ENCODE measurements around the gene CDCA8. TPM values are rescaled to one million over a fixed set of nuclear protein-coding genes. Genes with fewer than 3 reads are reported as not detected.
A peak's percentile ranks its signal among the peaks of the same experiment; 100 is the strongest.

CDCA8 gene
- total RNA-seq, 1 experiment from 2014 or later: 34.5 TPM

- H3K27ac Mint-ChIP-seq (ENCODE audit: unreplicated experiment): no peak overlapping the region
- TF ChIP-seq CTCF (IDR thresholded peaks at IDR 0.05; ENCODE audit: unreplicated experiment): no peak
- H3K27me3 Mint-ChIP-seq (ENCODE audit: unreplicated experiment): no peaks in the 10 kb centered on the region
- no TSS peak for BruUV-seq (replicated peaks)
- no peak for DNase-seq
- peaks cover 66% of the 10 kb centered on the region for H3K36me3 Mint-ChIP-seq (ENCODE audit: insufficient read depth, unreplicated experiment)
- peak overlapping the region; percentile 95 for H3K4me3 Mint-ChIP-seq (ENCODE audit: low read depth, unreplicated experiment)
- H3K4me1 Mint-ChIP-seq (ENCODE audit: low read depth, unreplicated experiment): peaks cover 26% of the 10 kb centered on the region
- CTCF ChIA-PET: no interaction called here
- no peaks in the 10 kb centered on the region for H3K9me3 Mint-ChIP-seq (ENCODE audit: low read depth, unreplicated experiment)
- intact Hi-C loops (cut with micrococcal nuclease; ENCODE audit: unreplicated experiment): no loop called here
Observed at GRCh38 chr1:37688926-37689325, 3.4 kb upstream of the CDCA8 start.

- DNase-seq: peak; percentile 60
Observed at GRCh38 chr1:37691497-37692077, 729 bp upstream of the CDCA8 start.

GRCh38 chr1:37692834-37693175 is 489 bp downstream of the CDCA8 start:
- Mint-ChIP-seq H3K27me3 (ENCODE audit: unreplicated experiment) (no peaks in the 10 kb centered on the region), H3K36me3 (ENCODE audit: insufficient read depth, unreplicated experiment) (peaks cover 51% of the 10 kb centered on the region)

More at GRCh38 chr1:37691497-37692077, 729 bp upstream of the CDCA8 start:
- intact Hi-C loops (cut with micrococcal nuclease; ENCODE audit: unreplicated experiment): loop anchor here (5.0 to 10.0 kb wide), 2 partner anchors 66 to 113 kb away; partner anchors contain the start of genes C1orf122 and YRDC
- peak overlapping the region; percentile 95 for H3K4me3 Mint-ChIP-seq (ENCODE audit: low read depth, unreplicated experiment)
- H3K4me1 Mint-ChIP-seq (ENCODE audit: low read depth, unreplicated experiment): peaks cover 26% of the 10 kb centered on the region
- CTCF ChIA-PET: interaction anchor here (0.5 to 1.7 kb wide), 8 partner anchors 42 to 1270 kb away, joined by 3 to 15 read pairs (median 4); partner anchors contain the start of genes EPHA10, GNL2 and MTF1
- no peak for TF ChIP-seq CTCF (IDR thresholded peaks at IDR 0.05; ENCODE audit: unreplicated experiment)
- H3K36me3 Mint-ChIP-seq (ENCODE audit: insufficient read depth, unreplicated experiment): peaks cover 56% of the 10 kb centered on the region
- H3K9me3 Mint-ChIP-seq (ENCODE audit: low read depth, unreplicated experiment): no peaks in the 10 kb centered on the region
- peak overlapping the region; percentile 77 for H3K27ac Mint-ChIP-seq (ENCODE audit: unreplicated experiment)
- BruUV-seq (replicated peaks): no TSS peak
- H3K27me3 Mint-ChIP-seq (ENCODE audit: unreplicated experiment): no peaks in the 10 kb centered on the region

GRCh38 chr1:37697090-37697489 is 4.8 kb downstream of the CDCA8 start:
- intact Hi-C loops (cut with micrococcal nuclease; ENCODE audit: unreplicated experiment): loop anchor here (10.0 kb wide), 1 partner anchor 108 kb away; the partner anchor contains the start of genes C1orf122 and YRDC
- Mint-ChIP-seq H3K27me3 (ENCODE audit: unreplicated experiment) (no peaks in the 10 kb centered on the region), H3K27ac (ENCODE audit: unreplicated experiment) (no peak overlapping the region), H3K36me3 (ENCODE audit: insufficient read depth, unreplicated experiment) (peaks cover 39% of the 10 kb centered on the region), H3K4me3 (ENCODE audit: low read depth, unreplicated experiment) (no peak overlapping the region), H3K4me1 (ENCODE audit: low read depth, unreplicated experiment) (no peaks in the 10 kb centered on the region), H3K9me3 (ENCODE audit: low read depth, unreplicated experiment) (no peaks in the 10 kb centered on the region)
- no TSS peak for BruUV-seq (replicated peaks)
- CTCF ChIA-PET: no interaction called here
- no peak for TF ChIP-seq CTCF (IDR thresholded peaks at IDR 0.05; ENCODE audit: unreplicated experiment)
- DNase-seq: no peak

More at GRCh38 chr1:37692834-37693175, 489 bp downstream of the CDCA8 start:
- intact Hi-C loops (cut with micrococcal nuclease; ENCODE audit: unreplicated experiment): loop anchor here (5.0 to 10.0 kb wide), 2 partner anchors 64 to 112 kb away; partner anchors contain the start of genes C1orf122 and YRDC
- no peak for TF ChIP-seq CTCF (IDR thresholded peaks at IDR 0.05; ENCODE audit: unreplicated experiment)
- peaks cover 26% of the 10 kb centered on the region for H3K4me1 Mint-ChIP-seq (ENCODE audit: low read depth, unreplicated experiment)
- H3K27ac Mint-ChIP-seq (ENCODE audit: unreplicated experiment): peak overlapping the region; percentile 77
- DNase-seq: no peak
- no TSS peak for BruUV-seq (replicated peaks)
- no peaks in the 10 kb centered on the region for H3K9me3 Mint-ChIP-seq (ENCODE audit: low read depth, unreplicated experiment)
- H3K4me3 Mint-ChIP-seq (ENCODE audit: low read depth, unreplicated experiment): peak overlapping the region; percentile 95
- CTCF ChIA-PET: interaction anchor here (0.5 to 1.7 kb wide), 3 partner anchors 73 to 190 kb away, joined by 3 to 15 read pairs (median 3); partner anchors contain the start of gene EPHA10
